ENCODE results near the gene CAPN13. TPM values are rescaled to one million over a fixed set of nuclear protein-coding genes. Genes with fewer than 3 reads are reported as not detected.

Gene CAPN13
- total RNA-seq, 1 donor from 2014 or later = not detected

DNA sequence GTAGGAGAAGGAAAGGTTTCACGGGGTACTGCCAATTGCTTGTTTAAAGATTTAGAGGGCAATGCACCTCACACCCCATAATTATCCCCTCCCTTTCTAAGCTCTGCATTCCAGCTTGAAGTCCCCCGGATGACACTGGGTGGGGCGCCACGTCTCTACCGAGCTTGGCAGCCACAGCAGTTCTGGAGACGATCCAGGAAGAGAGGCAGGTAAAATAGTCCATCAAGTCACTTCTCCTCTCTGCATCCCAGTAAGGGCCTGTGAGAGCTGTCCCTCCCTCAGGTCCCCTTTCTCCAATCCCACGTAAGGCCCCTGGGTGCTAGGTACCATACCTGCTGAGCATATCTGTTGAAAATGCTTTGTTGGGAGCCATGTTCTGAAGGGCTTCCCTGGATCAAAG, 65.7 kb downstream of the CAPN13 start:
- Mint-ChIP-seq H3K27ac (no peak overlapping the region), H3K36me3 (no peaks in the 10 kb centered on the region), H3K4me3 (no peak overlapping the region), H3K27me3 (ENCODE audit: low read depth) (peaks cover 9% of the 10 kb centered on the region), H3K4me1 (no peaks in the 10 kb centered on the region), H3K9me3 (no peaks in the 10 kb centered on the region)
- DNase-seq (ENCODE audit: low spot score in 2 of 2, unreplicated experiment in 2 of 2) = no peak
- TF ChIP-seq, protein P1, sequence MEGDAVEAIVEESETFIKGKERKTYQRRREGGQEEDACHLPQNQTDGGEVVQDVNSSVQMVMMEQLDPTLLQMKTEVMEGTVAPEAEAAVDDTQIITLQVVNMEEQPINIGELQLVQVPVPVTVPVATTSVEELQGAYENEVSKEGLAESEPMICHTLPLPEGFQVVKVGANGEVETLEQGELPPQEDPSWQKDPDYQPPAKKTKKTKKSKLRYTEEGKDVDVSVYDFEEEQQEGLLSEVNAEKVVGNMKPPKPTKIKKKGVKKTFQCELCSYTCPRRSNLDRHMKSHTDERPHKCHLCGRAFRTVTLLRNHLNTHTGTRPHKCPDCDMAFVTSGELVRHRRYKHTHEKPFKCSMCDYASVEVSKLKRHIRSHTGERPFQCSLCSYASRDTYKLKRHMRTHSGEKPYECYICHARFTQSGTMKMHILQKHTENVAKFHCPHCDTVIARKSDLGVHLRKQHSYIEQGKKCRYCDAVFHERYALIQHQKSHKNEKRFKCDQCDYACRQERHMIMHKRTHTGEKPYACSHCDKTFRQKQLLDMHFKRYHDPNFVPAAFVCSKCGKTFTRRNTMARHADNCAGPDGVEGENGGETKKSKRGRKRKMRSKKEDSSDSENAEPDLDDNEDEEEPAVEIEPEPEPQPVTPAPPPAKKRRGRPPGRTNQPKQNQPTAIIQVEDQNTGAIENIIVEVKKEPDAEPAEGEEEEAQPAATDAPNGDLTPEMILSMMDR (IDR thresholded peaks at IDR 0.05; ENCODE audit: unreplicated experiment) = no peak

DNA sequence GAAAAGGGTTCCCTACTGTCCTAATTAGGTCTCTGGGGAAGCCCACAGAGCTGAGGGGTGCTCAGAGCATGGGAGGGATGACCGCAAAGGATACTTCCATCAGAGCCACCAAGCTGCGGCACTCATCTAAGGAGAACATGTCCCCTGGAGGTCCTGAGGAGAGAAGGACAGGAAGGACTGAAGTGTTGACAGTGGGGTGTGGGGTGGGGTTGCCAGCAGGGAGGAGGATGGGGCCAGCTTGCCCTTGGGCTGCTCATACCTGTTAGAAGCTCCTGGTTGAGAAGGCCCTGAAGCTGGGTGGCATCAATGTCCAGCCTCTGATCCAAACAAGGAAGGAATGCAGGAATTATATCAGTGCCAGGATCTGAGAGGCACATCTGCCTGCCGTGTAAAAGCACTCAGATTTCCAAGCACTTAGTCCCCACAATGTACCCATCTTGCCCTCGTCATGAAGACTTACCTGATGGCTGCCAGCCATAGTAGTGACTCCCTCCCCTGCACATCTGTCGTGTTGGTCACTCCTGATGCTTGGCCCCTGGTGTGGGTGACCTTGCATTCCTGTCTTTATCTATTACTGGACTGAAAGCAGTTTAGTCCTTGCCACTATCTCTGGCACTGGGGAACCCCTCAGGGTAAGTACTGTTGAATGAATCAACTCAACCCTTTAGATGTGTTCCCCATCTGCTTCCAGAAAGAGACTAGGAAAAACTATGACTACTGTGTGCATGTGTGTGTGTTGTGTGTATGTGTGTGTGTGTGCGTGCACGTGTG, 68.9 kb downstream of the CAPN13 start:
- peaks cover 26% of the 10 kb centered on the region for H3K27me3 Mint-ChIP-seq (ENCODE audit: low read depth)
- no peaks in the 10 kb centered on the region for H3K36me3 Mint-ChIP-seq
- TF ChIP-seq, protein P1 (IDR thresholded peaks at IDR 0.05; ENCODE audit: unreplicated experiment) = no peak
- H3K27ac Mint-ChIP-seq = no peak overlapping the region
- H3K4me1 Mint-ChIP-seq = no peaks in the 10 kb centered on the region
- H3K4me3 Mint-ChIP-seq = no peak overlapping the region
- no peak for DNase-seq (ENCODE audit: low spot score in 2 of 2, unreplicated experiment in 2 of 2)
- H3K9me3 Mint-ChIP-seq = no peaks in the 10 kb centered on the region

DNA sequence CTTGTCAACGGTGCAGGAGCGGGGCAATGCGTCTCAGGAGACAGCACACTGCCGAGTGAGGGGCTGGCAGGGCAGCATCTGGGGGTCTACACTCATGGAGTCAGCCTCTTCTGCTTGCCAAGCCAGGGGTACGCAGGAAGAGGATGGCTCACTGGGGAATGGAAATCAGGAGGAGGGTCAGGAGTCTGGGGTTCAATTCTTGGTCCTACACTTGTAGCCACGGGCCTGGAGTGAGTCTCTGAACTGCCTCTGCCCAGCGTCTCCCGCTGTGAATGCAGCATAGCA, 70.0 kb downstream of the CAPN13 start:
- Mint-ChIP-seq H3K9me3 (no peaks in the 10 kb centered on the region), H3K36me3 (no peaks in the 10 kb centered on the region), H3K4me3 (no peak overlapping the region), H3K4me1 (no peaks in the 10 kb centered on the region), H3K27me3 (ENCODE audit: low read depth) (peaks cover 27% of the 10 kb centered on the region), H3K27ac (no peak overlapping the region)
- no peak for DNase-seq (ENCODE audit: low spot score in 2 of 2, unreplicated experiment in 2 of 2)
- TF ChIP-seq, protein P1 (IDR thresholded peaks at IDR 0.05; ENCODE audit: unreplicated experiment) = no peak

DNA sequence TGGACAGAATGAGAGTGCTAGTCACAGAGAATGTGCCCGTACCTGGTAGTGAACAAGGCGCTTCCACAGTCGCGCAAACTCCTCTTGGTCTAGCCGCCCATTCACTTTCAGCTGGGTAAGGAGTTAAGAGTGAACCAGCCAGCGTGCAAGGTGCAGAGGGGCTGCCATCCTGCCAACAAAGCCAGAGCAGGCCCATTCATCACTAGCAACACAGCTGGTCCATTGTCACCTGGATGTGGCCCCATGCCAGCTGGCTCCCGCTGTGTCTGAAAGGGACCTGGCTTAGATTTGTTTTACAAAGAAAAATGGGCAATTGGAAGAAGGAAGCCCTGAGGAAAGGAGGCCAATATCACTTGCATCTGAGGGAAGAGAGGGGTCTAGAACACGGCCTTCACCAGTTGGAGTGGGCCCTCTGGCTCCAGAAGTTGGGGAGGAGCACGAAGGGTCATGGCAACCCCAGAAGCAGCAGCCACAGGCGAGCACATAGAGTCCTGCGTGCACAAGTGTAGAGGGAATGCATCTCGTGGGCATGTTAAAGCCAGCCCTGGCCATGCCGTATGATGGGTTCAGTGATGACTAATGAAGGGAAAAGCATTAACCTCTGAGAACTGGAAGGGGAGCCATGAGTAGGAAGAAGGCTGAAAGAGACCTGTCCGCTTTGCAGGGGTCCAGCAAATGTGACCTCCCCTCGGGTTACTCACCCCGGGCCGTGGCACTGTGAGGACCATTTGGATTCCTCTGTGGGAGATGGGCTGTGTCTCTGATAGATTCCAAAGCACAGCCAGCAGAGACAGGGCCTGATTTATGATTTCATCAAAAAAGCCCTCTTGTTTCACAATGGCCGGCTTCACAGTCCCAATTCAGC, 70.6 kb downstream of the CAPN13 start:
- Mint-ChIP-seq H3K4me1 (no peaks in the 10 kb centered on the region), H3K36me3 (no peaks in the 10 kb centered on the region), H3K27ac (no peak overlapping the region), H3K4me3 (no peak overlapping the region), H3K27me3 (ENCODE audit: low read depth) (peaks cover 27% of the 10 kb centered on the region), H3K9me3 (no peaks in the 10 kb centered on the region)
- TF ChIP-seq, protein P1 (IDR thresholded peaks at IDR 0.05; ENCODE audit: unreplicated experiment) = no peak
- DNase-seq (ENCODE audit: low spot score in 2 of 2, unreplicated experiment in 2 of 2) = no peak

DNA sequence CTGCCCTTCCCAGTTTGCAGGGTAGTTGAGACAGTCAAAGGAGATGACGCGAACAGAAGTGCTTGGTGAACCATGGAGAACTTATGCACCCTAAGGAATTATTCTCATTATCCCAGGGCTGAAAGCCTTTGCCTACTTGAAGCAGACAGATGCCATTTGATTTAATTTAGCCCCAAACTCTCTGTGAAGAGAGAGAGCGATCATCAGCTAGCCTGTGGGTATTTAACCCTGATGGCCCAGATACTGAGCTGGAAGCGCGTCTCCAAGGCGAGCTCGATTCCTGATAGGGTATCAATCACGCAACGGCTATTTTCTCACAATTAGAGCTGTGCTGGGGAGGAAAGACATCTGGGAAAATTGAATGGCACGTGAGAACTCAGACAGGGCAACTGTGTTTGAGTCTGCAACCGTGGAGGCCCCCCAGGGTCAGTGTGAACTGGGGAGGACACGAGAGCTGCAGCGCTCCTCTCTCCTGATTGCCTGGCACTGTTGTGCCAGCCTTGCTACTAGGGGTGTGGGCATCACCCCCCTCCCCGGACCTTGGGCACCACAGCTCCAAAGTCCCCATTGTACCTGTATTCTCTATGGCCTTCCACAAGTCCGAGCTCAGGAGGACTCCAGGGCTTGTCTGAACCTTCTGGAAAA, 73.2 kb downstream of the CAPN13 start:
- no peak overlapping the region for H3K4me3 Mint-ChIP-seq
- no peaks in the 10 kb centered on the region for H3K9me3 Mint-ChIP-seq
- H3K27me3 Mint-ChIP-seq (ENCODE audit: low read depth) = peaks cover 25% of the 10 kb centered on the region
- DNase-seq (ENCODE audit: low spot score in 2 of 2, unreplicated experiment in 2 of 2) = no peak
- TF ChIP-seq, protein P1 (IDR thresholded peaks at IDR 0.05; ENCODE audit: unreplicated experiment) = no peak
- H3K27ac Mint-ChIP-seq = no peak overlapping the region
- no peaks in the 10 kb centered on the region for H3K4me1 Mint-ChIP-seq
- H3K36me3 Mint-ChIP-seq = no peaks in the 10 kb centered on the region
